ENCODE data around the gene MGME1. TPM values are rescaled to one million over a fixed set of nuclear protein-coding genes. Genes with fewer than 3 reads are reported as not detected.

MGME1 gene
- total and polyA plus RNA-seq, 2 of the 13 experiments (the other 11 are each of a cell fraction or from before 2014, with no cell fraction given): 36.7 to 66.6 TPM

- TF ChIP-seq HNF1B (CRISPR knock-in tag; IDR thresholded peaks at IDR 0.05) (0 out of 2 replicates have a peak, but pooled peaks have one; percentile 17), THAP11 (CRISPR knock-in tag; IDR thresholded peaks at IDR 0.05) (0 out of 2 replicates have a peak, but pooled peaks have one; percentile 14), ZNF136 (CRISPR knock-in tag; IDR thresholded peaks at IDR 0.05; ENCODE audit: low read depth) (no peak), SP2 (CRISPR knock-in tag; IDR thresholded peaks at IDR 0.05) (no peak), ZNF772 (CRISPR knock-in tag; IDR thresholded peaks at IDR 0.05) (no peak), MLLT10 (CRISPR knock-in tag; IDR thresholded peaks at IDR 0.05) (peak; percentile 92; the same call in 1 of the 2 replicates), ZNF737 (CRISPR knock-in tag; IDR thresholded peaks at IDR 0.05; ENCODE audit: borderline replicate concordance) (no peak), KLF6 (CRISPR knock-in tag; IDR thresholded peaks at IDR 0.05) (no peak), FUBP1 (CRISPR knock-in tag; IDR thresholded peaks at IDR 0.05; ENCODE audit: borderline replicate concordance) (no peak), FOSL1 (CRISPR knock-in tag; IDR thresholded peaks at IDR 0.05; ENCODE audit: borderline replicate concordance) (no peak), ZSCAN5A (CRISPR knock-in tag; IDR thresholded peaks at IDR 0.05; ENCODE audit: borderline replicate concordance) (no peak), ZFAT (CRISPR knock-in tag; conservative IDR thresholded peaks at IDR 0.05) (no peak), ZNF564 (CRISPR knock-in tag; IDR thresholded peaks at IDR 0.05) (peak; percentile 63; the same call in 1 of the 2 replicates), NFAT5 (CRISPR knock-in tag; IDR thresholded peaks at IDR 0.05) (no peak), ZSCAN20 (CRISPR knock-in tag; IDR thresholded peaks at IDR 0.05; ENCODE audit: borderline replicate concordance) (0 out of 2 replicates have a peak, but pooled peaks have one; percentile 6), ZC3H13 (CRISPR knock-in tag; IDR thresholded peaks at IDR 0.05) (no peak; the same call in 1 of the 2 replicates), POGK (CRISPR knock-in tag; conservative IDR thresholded peaks at IDR 0.05) (peak; percentile 31; the same call in 1 of the 2 replicates)
Measured at GRCh38 chr20:17965042-17965697, 3.6 kb upstream of the MGME1 start (continued).

All from HepG2 (cell line).